HepG2 (cell line): ENCODE results near the gene GRIK1. TPM values are rescaled to one million over a fixed set of nuclear protein-coding genes. Genes with fewer than 3 reads are reported as not detected.

Experiments used
- ATAC-seq: fragments of 200-7000 bp; cut with Tn5 transposase; 3 replicates; pipeline ENCODE4 v1.9.1; 2020; ENCODE audit warnings: mild to moderate bottlenecking, moderate library complexity
- BruUV-seq: library from RNA; stranded (reverse); fragments of 400-500 nt; replicated peaks from 2 replicates; lab custom pipeline; 2021; lab: Mats Ljungman, UMichigan
- CTCF ChIA-PET: fragments of 300-600 bp; formaldehyde crosslinking; extraction: SDS; loops from one replicate; lab custom pipeline; 2021; ENCODE audit warnings: low total read pairs, inconsistent platforms, low intra/inter-chr PET ratio; lab: Yijun Ruan, JAX
- POLR2A ChIA-PET: fragments of 350-600 bp; sonication (Branson Sonifier 250); formaldehyde crosslinking; loops from one replicate; lab custom pipeline; 2020; ENCODE audit warnings: antibody characterized with exemption, inconsistent platforms; lab: Yijun Ruan, JAX
- DNase-seq: peaks from one replicate; pipeline ENCODE4 v3.0.0-alpha.2; 2015; ENCODE audit warnings: low spot score
- FAIRE-seq: peaks from 3 replicates; lab custom pipeline; 2011; peaks lifted over from hg19 to GRCh38; lab: Jason Lieb, UNC
- H2AFZ ChIP-seq: one replicate; pipeline ENCODE4 v1.6.1; 2011; ENCODE audit warnings: low read length, inconsistent platforms
- H3K27ac ChIP-seq: fragments of 300-600 bp; 3 replicates; pipeline ENCODE4 v1.8.0; 2011; ENCODE audit warnings: mixed run types, mild to moderate bottlenecking, mixed read lengths, low read length, inconsistent platforms; ENCODE audit not compliant: insufficient read depth; ENCODE audit errors: extremely low read length
- H3K27me3 ChIP-seq, 2 experiments: fragments of 200-600 bp in 1 of 2; 2 replicates in 1 of 2; 3 replicates in 1 of 2; pipeline versions ENCODE4 v1.6.0 to v1.8.0; 2011; ENCODE audit warnings: low read length in 2 of 2, mild to moderate bottlenecking in 2 of 2, moderate library complexity in 2 of 2, inconsistent platforms in 1 of 2; ENCODE audit not compliant: insufficient read depth in 2 of 2, control insufficient read depth in 1 of 2
- H3K36me3 ChIP-seq, 2 experiments: fragments of 200-600 bp in 1 of 2; replicated peaks in 1 of 2; 2 replicates in 1 of 2; 3 replicates in 1 of 2; pipeline versions ENCODE4 v1.5.1 to v1.8.0; 2011; ENCODE audit warnings: low read length in 2 of 2, inconsistent platforms in 1 of 2; ENCODE audit not compliant: insufficient read depth in 2 of 2, control insufficient read depth in 1 of 2
- H3K4me1 ChIP-seq: 2 replicates; pipeline ENCODE4 v1.5.1; 2012; ENCODE audit warnings: low read length, inconsistent platforms; ENCODE audit not compliant: insufficient read depth
- H3K4me2 ChIP-seq: 2 replicates; pipeline ENCODE4 v1.6.0; 2011; ENCODE audit warnings: low read depth, low read length, inconsistent platforms
- H3K4me3 ChIP-seq, 3 experiments: fragments of 200-600 bp in 1 of 3; sonication (generic), shearing (Covaris generic) in 1 of 3; replicated peaks in 1 of 3; 2 replicates each; pipeline ENCODE4 v1.5.1; 2011 to 2016; ENCODE audit warnings: low read length in 3 of 3, inconsistent platforms in 2 of 3, low read depth in 2 of 3, mild to moderate bottlenecking in 2 of 3, control low read depth in 1 of 3, mixed read lengths in 1 of 3; ENCODE audit not compliant: insufficient read depth in 1 of 3
- H3K79me2 ChIP-seq: one replicate; pipeline ENCODE4 v1.6.1; 2011; ENCODE audit warnings: low read length, inconsistent platforms; ENCODE audit not compliant: insufficient read depth
- H3K9ac ChIP-seq: 2 replicates; pipeline ENCODE4 v1.6.0; 2011; ENCODE audit warnings: mild to moderate bottlenecking, low read depth, low read length, inconsistent platforms; ENCODE audit not compliant: insufficient read depth
- H3K9me3 ChIP-seq: 2 replicates; pipeline ENCODE4 v1.5.1; 2012; ENCODE audit warnings: mild to moderate bottlenecking, low read length
- H4K20me1 ChIP-seq: 2 replicates; pipeline ENCODE4 v1.6.0; 2011; ENCODE audit warnings: inconsistent platforms, mild to moderate bottlenecking, low read length, moderate library complexity; ENCODE audit not compliant: insufficient read depth
- NFE2 ChIP-seq: sonication (generic); formaldehyde crosslinking; IDR thresholded peaks from 2 replicates; pipeline ENCODE4 v1.4.0; 2020; ENCODE audit warnings: missing genetic modification reagents
- RORA ChIP-seq: sonication (generic); formaldehyde crosslinking; IDR thresholded peaks from 2 replicates; pipeline ENCODE4 v1.5.0; 2020; ENCODE audit warnings: mild to moderate bottlenecking, missing genetic modification reagents, moderate library complexity
- U2AF2 ChIP-seq: fragments of 200-400 bp; formaldehyde crosslinking; IDR thresholded peaks from 2 replicates; pipeline ENCODE4 v1.6.1; 2017; ENCODE audit warnings: low read depth, mild to moderate bottlenecking, low read length
- ZNF10 ChIP-seq: sonication (generic); formaldehyde crosslinking; IDR thresholded peaks from 2 replicates; pipeline ENCODE4 v1.4.0; 2020; ENCODE audit warnings: mild to moderate bottlenecking, low read depth, missing genetic modification reagents, borderline replicate concordance
- ZNF691 ChIP-seq: sonication (generic); formaldehyde crosslinking; IDR thresholded peaks from 2 replicates; pipeline ENCODE4 v1.4.0; 2020; ENCODE audit warnings: missing genetic modification reagents, low read depth, mild to moderate bottlenecking, borderline replicate concordance
- ZNF777 ChIP-seq: sonication (generic); formaldehyde crosslinking; IDR thresholded peaks from 2 replicates; pipeline ENCODE4 v1.4.0; 2020; ENCODE audit warnings: missing genetic modification reagents
- WGBS: methylation state at CpG from one replicate; pipeline ENCODE4 v1.1.6; 2017; ENCODE audit warnings: low lambda C conversion rate; 5-methylcytosine and 5-hydroxymethylcytosine counted together
- in situ Hi-C: cut with HindIII; loops from 2 replicates; pipeline ENCODE4 v1.10.0; 2017; ENCODE audit warnings: low pct_unique_long_range_greater_than_20kb; ENCODE audit not compliant: extremely low pct_ligation_motif_present
- intact Hi-C: fragments of 100-400 bp; cut with micrococcal nuclease; formaldehyde crosslinking; loops from one replicate; pipeline ENCODE4 v1.10.0; 2022; ENCODE audit not compliant: unreplicated experiment
- polyA plus RNA-seq, 8 experiments: library from polyadenylated mRNA; depleted of rRNA in 3 of 8; stranded (reverse) in 7 of 8; unstranded in 1 of 8; fragments of >200 nt; fragmentation: Illumina TruSeq in 4 of 8; extraction: Trizol in 4 of 8; gene quantifications; 2 replicates each; pipeline versions ENCODE4 v1.2.1 to v1.2.3, GENCODE V29; 2011 to 2016; ENCODE audit warnings: low read depth in 4 of 8, missing spikeins in 1 of 8, mixed read lengths in 1 of 8; ENCODE audit not compliant: insufficient read depth in 1 of 8
- total RNA-seq, 5 experiments: library from RNA; depleted of rRNA; stranded (reverse); fragments of >200 nt; fragmentation: Illumina TruSeq; extraction: Trizol; gene quantifications; 2 replicates each; pipeline ENCODE4 v1.2.3, GENCODE V29; 2016; ENCODE audit warnings: low read depth in 1 of 5
- TF ChIP-seq, protein P1 (sequence below): sonication (generic); formaldehyde crosslinking; IDR thresholded peaks from 2 replicates; pipeline ENCODE4 v1.4.0; 2020; ENCODE audit warnings: mild to moderate bottlenecking, missing genetic modification reagents

GRIK1 gene
- total and polyA plus RNA-seq, 2 of the 13 experiments (the other 11 are each of a cell fraction or from before 2014, with no cell fraction given) = not detected

DNA sequence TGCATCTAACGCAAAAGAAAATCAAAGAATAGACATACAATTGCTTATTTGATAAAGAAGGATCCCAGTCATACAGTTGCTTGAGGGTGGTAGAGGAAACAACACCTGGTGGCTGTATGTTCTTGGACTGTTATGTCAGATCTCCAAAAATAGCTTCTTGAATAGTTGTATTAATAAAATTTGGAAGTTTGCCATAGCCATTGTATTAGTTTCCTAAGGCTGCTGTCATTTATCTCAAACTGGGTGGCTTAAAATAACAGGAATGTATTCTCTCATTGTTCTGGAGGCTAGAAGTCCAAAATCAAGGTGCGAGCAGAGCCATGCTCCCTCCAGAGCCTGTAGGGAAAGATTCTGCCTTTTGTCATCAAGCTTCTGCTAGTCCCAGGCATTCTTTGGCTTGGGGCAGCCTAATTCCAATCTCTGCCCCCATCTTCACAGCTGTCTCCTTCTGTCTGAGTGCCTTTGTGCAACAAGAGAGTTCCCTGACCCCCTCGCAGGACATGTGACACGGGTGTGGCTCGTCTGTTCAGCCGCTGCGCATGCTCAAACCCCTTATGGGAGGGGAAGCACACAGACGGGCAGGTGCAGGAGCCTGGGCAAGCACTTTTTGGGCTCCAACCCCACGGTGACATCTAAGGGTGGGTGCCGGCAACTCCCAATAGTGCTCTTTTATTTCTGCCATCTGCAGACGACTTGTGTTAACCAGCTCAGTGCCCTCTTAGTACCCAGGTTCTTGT, 21.7 kb upstream of the GRIK1 start:
- in situ Hi-C loops (no loop called here), intact Hi-C loops (no loop called here)
- H3K4me2 ChIP-seq = no peak overlapping the region
- ChIA-PET CTCF (no interaction called here), POLR2A (no interaction called here)
- no peak overlapping the region for H3K9ac ChIP-seq
- peaks cover 60% of the 10 kb centered on the region for H3K9me3 ChIP-seq
- H3K79me2 ChIP-seq = no peaks in the 10 kb centered on the region
- no peak for DNase-seq
- no peak overlapping the region for H3K27ac ChIP-seq
- TF ChIP-seq, protein P1, sequence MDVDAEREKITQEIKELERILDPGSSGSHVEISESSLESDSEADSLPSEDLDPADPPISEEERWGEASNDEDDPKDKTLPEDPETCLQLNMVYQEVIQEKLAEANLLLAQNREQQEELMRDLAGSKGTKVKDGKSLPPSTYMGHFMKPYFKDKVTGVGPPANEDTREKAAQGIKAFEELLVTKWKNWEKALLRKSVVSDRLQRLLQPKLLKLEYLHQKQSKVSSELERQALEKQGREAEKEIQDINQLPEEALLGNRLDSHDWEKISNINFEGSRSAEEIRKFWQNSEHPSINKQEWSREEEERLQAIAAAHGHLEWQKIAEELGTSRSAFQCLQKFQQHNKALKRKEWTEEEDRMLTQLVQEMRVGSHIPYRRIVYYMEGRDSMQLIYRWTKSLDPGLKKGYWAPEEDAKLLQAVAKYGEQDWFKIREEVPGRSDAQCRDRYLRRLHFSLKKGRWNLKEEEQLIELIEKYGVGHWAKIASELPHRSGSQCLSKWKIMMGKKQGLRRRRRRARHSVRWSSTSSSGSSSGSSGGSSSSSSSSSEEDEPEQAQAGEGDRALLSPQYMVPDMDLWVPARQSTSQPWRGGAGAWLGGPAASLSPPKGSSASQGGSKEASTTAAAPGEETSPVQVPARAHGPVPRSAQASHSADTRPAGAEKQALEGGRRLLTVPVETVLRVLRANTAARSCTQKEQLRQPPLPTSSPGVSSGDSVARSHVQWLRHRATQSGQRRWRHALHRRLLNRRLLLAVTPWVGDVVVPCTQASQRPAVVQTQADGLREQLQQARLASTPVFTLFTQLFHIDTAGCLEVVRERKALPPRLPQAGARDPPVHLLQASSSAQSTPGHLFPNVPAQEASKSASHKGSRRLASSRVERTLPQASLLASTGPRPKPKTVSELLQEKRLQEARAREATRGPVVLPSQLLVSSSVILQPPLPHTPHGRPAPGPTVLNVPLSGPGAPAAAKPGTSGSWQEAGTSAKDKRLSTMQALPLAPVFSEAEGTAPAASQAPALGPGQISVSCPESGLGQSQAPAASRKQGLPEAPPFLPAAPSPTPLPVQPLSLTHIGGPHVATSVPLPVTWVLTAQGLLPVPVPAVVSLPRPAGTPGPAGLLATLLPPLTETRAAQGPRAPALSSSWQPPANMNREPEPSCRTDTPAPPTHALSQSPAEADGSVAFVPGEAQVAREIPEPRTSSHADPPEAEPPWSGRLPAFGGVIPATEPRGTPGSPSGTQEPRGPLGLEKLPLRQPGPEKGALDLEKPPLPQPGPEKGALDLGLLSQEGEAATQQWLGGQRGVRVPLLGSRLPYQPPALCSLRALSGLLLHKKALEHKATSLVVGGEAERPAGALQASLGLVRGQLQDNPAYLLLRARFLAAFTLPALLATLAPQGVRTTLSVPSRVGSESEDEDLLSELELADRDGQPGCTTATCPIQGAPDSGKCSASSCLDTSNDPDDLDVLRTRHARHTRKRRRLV (CRISPR knock-in tag) = no peak
- TF ChIP-seq ZNF777 (CRISPR knock-in tag) (no peak), U2AF2 (no peak), RORA (no peak), ZNF691 (CRISPR knock-in tag) (no peak), NFE2 (CRISPR knock-in tag) (no peak), ZNF10 (CRISPR knock-in tag) (no peak)
- H4K20me1 ChIP-seq = no peaks in the 10 kb centered on the region
- no peaks in the 10 kb centered on the region for H3K36me3 ChIP-seq
- BruUV-seq = no TSS peak
- no peak overlapping the region for H3K4me3 ChIP-seq
- no peaks in the 10 kb centered on the region for H3K4me1 ChIP-seq
- FAIRE-seq = no peak
- no peaks in the 10 kb centered on the region for H3K27me3 ChIP-seq
- no peak for ATAC-seq
- no peak overlapping the region for H2AFZ ChIP-seq
- 19% methylated on average over 10 of the region's 11 CpGs for WGBS
